ENCODE data around the gene CRHR2. TPM values are rescaled to one million over a fixed set of nuclear protein-coding genes. Genes with fewer than 3 reads are reported as not detected.
A peak's percentile ranks its signal among the peaks of the same experiment; 100 is the strongest.

Gene CRHR2
- total and polyA plus RNA-seq, 2 experiments from 2014 or later, result 0.39 to 0.77 TPM

DNA sequence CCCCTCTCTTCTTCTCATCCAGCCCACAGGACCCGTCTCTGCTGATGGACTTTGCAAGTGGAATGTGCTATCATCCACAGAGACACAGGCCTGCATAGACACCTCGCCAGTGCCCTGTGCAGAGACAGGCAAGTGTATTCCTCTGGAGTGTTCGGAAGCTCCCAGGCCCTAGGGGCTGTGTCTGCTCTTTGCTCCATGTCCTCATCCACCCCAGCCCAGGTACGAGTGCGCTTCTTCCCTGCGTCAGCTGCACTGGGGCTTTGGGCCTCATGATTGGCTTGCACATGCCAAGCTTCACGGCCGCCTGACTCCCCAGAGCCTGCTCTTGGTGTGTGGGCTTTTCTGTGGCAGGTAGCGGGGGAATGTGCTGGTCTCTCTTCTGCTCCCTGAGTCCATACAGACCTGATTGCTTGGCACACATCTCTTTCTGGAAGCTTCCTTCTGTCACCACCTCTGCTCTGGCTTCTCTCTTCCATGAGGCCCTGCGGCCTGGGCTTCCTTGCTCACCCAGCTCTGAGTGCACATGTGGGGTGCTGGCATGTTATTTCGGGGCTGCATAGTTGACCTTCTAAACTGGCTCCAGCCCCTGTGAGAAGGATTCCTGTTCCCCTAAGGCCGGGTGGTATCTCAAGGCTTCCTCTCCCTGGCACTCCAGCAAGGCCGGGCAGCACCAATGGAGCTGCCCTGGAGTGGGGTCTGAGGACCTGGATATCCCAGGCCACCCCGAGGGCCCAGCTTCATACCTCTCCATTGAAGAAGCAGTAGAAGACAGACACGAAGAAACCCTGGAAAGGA, 27.8 kb downstream of the CRHR2 start:
- TF ChIP-seq, protein P1, sequence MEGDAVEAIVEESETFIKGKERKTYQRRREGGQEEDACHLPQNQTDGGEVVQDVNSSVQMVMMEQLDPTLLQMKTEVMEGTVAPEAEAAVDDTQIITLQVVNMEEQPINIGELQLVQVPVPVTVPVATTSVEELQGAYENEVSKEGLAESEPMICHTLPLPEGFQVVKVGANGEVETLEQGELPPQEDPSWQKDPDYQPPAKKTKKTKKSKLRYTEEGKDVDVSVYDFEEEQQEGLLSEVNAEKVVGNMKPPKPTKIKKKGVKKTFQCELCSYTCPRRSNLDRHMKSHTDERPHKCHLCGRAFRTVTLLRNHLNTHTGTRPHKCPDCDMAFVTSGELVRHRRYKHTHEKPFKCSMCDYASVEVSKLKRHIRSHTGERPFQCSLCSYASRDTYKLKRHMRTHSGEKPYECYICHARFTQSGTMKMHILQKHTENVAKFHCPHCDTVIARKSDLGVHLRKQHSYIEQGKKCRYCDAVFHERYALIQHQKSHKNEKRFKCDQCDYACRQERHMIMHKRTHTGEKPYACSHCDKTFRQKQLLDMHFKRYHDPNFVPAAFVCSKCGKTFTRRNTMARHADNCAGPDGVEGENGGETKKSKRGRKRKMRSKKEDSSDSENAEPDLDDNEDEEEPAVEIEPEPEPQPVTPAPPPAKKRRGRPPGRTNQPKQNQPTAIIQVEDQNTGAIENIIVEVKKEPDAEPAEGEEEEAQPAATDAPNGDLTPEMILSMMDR (IDR thresholded peaks at IDR 0.05; ENCODE audit: low read depth, low read length), result no peak
- H3K36me3 ChIP-seq, result no peaks in the 10 kb centered on the region
- H3K27me3 ChIP-seq, result no peaks in the 10 kb centered on the region
- H3K4me3 ChIP-seq, result no peak overlapping the region
- no peaks in the 10 kb centered on the region for H3K9me3 ChIP-seq (ENCODE audit: low read depth)
- H3K4me1 ChIP-seq (ENCODE audit: low read depth), result no peaks in the 10 kb centered on the region
- no peak overlapping the region for H3K27ac ChIP-seq
- DNase-seq (ENCODE audit: low read depth in 1 of 2, low spot score in 1 of 2), result no peak

DNA sequence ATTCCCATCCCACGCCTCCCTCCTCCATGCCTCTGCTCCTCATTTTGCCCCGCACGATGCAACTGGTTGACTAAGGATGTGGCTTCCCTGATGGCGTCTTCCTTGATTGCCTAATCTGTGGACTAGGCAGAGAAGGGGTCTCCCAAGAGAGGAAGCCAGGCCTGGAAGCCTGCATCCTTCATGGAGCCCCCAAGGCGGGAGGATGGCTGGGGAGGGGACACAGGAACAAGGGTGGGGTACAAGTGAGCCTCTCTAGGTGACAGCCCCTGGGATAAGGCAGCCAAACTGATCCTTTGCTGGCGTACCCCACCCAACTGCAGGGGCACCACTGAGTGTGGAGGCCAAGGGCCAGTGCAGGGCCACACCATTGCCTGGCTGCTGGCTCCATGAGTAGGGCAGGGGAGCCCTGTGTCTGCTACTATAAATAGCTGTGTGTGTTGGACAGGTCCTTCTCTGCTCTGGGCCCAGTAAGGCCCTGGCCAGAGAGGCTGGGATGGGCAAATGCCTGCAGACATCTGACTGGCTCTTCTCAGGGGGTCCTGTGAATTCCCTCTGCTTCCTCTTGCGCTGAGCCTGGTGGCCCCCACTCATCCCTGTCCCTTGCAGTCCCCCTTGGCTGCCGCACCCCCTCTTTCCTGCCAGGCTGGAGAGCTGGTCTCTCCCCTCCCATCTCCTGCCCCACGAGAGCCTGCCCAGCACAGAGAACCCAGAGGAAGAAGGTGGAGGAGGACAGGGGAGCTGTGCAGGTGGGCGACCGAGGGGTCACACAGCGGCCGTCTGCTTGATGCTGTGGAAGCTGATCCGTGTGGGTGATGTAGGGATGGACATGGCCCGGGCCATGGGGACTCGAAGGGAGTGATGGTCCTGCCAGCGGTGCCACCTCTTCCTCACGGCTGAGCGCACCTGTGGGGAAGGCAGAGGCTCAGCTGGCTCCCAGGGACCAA, 29.3 kb downstream of the CRHR2 start:
- no peak overlapping the region for H3K4me3 ChIP-seq
- DNase-seq (ENCODE audit: low read depth in 1 of 2, low spot score in 1 of 2), result peak in 1 of 2 donors; percentile 32

DNA sequence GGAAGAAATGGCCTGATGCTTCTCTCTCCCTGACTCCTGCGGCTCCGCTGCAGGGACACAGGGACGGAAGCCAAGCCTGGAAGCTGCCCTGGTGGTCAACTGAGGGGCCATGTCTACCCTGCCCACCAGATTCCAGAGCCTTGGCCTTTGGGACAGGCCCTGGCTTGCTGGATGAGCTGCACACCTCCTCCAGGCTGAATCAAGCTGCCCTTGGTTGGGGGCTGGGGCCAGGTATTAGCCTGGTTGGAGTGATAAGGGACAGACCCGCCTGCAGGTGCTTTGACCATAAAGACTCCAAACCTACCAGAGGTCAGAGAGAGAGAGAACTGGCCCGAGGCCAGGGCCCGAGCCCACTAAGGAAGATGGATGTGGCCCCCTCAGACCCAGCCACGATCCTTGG, 30.1 kb downstream of the CRHR2 start:
- H3K4me3 ChIP-seq, result no peak overlapping the region
- TF ChIP-seq, protein P1 (IDR thresholded peaks at IDR 0.05; ENCODE audit: low read depth, low read length), result no peak
- no peaks in the 10 kb centered on the region for H3K4me1 ChIP-seq (ENCODE audit: low read depth)
- H3K9me3 ChIP-seq (ENCODE audit: low read depth), result no peaks in the 10 kb centered on the region
- H3K27me3 ChIP-seq, result no peaks in the 10 kb centered on the region
- no peaks in the 10 kb centered on the region for H3K36me3 ChIP-seq
- DNase-seq (ENCODE audit: low read depth in 1 of 2, low spot score in 1 of 2), result no peak
- H3K27ac ChIP-seq, result no peak overlapping the region

More for the DNA sequence above, 29.3 kb downstream of the CRHR2 start:
- no peaks in the 10 kb centered on the region for H3K36me3 ChIP-seq
- no peaks in the 10 kb centered on the region for H3K4me1 ChIP-seq (ENCODE audit: low read depth)
- no peaks in the 10 kb centered on the region for H3K9me3 ChIP-seq (ENCODE audit: low read depth)
- TF ChIP-seq, protein P1 (IDR thresholded peaks at IDR 0.05; ENCODE audit: low read depth, low read length), result no peak
- no peaks in the 10 kb centered on the region for H3K27me3 ChIP-seq
- H3K27ac ChIP-seq, result no peak overlapping the region

DNA sequence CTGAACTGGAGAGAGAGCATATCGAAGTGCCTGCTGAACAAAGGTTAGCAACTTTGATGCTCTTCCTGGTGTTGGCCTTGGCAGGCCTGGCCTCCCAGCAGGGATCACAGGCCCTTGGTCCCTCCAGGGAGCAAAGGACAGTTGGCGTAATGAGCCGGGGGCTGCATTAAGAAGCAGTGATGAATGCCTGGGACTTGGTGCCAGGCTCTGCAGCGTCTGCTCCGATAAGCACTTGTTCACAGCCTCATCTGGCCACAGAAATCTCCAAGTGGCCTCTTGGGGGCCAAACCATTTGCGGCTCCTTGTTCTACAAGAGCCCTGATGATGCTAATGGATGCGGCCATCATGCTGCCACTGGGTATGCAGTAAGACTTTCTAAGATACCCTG, 31.8 kb downstream of the CRHR2 start:
- Histone ChIP-seq H3K9me3 (ENCODE audit: low read depth) (no peaks in the 10 kb centered on the region), H3K36me3 (no peaks in the 10 kb centered on the region), H3K27me3 (no peaks in the 10 kb centered on the region), H3K27ac (no peak overlapping the region), H3K4me3 (no peak overlapping the region), H3K4me1 (ENCODE audit: low read depth) (no peaks in the 10 kb centered on the region)
- DNase-seq (ENCODE audit: low read depth in 1 of 2, low spot score in 1 of 2), result peak in 1 of 2 donors; percentile 13
- TF ChIP-seq, protein P1 (IDR thresholded peaks at IDR 0.05; ENCODE audit: low read depth, low read length), result no peak

DNA sequence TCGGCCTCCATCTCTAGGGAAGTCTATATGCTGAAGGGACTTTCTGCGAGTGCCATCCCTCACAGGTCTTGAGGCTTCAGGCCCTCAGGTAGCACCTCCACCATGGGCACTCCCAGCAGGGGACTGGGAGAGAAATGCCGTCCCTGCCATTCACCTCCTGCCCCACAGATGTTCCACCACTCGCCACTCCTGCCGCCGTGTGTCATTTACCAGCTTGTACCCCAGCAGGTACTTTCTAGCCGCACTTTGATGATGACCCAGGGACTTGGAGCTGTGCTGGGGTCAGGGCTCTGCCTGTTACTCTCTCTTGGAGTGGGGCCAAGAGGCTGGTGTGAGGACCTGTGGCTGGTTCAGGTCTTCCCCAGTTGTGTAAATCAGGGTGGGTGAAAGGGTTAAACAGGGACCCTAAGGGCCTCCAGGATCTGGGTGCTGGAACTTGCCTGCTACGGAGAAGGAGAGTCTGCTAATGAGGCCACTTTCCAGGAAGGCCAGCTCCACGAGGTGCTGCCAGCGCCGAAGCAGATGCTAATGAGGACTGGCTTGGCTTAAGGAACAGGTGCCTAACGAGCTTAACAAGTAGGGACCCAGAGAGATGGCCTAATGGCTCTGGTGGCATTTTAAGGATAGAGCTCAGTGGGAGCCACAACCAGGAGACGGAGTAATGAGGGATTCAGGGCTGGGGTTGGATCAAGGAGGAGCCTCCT, 32.4 kb downstream of the CRHR2 start:
- H3K4me3 ChIP-seq, result no peak overlapping the region
- H3K9me3 ChIP-seq (ENCODE audit: low read depth), result no peaks in the 10 kb centered on the region
- no peak overlapping the region for H3K27ac ChIP-seq
- DNase-seq (ENCODE audit: low read depth in 1 of 2, low spot score in 1 of 2), result no peak
- no peaks in the 10 kb centered on the region for H3K4me1 ChIP-seq (ENCODE audit: low read depth)
- no peaks in the 10 kb centered on the region for H3K27me3 ChIP-seq
- TF ChIP-seq, protein P1 (IDR thresholded peaks at IDR 0.05; ENCODE audit: low read depth, low read length), result no peak
- H3K36me3 ChIP-seq, result no peaks in the 10 kb centered on the region
